D721Med (cell line): ENCODE results near the gene PRSS22.

Experiments
- DNase-seq: peaks from one replicate; pipeline ENCODE4 v3.0.0; 2011; ENCODE audit warnings: low spot score; ENCODE audit not compliant: insufficient read length
- FAIRE-seq: peaks from 2 replicates; lab custom pipeline; 2011; peaks lifted over from hg19 to GRCh38; lab: Jason Lieb, UNC
- TF ChIP-seq, protein P1 (sequence below): IDR thresholded peaks from 2 replicates; pipeline ENCODE4 v1.5.1; 2012; ENCODE audit warnings: mild to moderate bottlenecking, control low read depth; ENCODE audit not compliant: insufficient read depth; ENCODE audit errors: missing control alignments

Gene PRSS22

DNA sequence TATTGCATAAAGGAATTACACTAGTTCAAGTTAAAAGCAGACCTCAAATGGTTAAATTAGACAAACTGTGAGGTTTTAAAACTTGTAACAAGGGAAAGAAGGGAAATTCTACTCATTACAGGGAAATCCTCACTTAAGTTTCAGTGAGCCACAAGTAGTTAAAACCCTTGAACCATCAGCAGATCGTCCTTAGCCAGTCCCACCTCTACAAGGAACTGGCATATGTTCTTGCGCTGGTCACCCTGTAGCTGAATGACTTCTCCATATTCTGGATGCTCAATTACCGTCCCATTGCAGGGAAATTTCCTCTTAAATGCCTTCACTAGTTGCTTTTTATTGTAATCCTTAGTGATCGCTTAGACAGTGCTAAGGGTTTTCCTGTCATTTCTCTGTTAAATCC is 35.5 kb downstream of the PRSS22 start:
- TF ChIP-seq, protein P1, sequence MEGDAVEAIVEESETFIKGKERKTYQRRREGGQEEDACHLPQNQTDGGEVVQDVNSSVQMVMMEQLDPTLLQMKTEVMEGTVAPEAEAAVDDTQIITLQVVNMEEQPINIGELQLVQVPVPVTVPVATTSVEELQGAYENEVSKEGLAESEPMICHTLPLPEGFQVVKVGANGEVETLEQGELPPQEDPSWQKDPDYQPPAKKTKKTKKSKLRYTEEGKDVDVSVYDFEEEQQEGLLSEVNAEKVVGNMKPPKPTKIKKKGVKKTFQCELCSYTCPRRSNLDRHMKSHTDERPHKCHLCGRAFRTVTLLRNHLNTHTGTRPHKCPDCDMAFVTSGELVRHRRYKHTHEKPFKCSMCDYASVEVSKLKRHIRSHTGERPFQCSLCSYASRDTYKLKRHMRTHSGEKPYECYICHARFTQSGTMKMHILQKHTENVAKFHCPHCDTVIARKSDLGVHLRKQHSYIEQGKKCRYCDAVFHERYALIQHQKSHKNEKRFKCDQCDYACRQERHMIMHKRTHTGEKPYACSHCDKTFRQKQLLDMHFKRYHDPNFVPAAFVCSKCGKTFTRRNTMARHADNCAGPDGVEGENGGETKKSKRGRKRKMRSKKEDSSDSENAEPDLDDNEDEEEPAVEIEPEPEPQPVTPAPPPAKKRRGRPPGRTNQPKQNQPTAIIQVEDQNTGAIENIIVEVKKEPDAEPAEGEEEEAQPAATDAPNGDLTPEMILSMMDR: no peak
- no peak for DNase-seq
- no peak for FAIRE-seq

- TF ChIP-seq, protein P1: no peak
- no peak for FAIRE-seq
- no peak for DNase-seq
Observed at GRCh38 chr16:2822158-2822495, 35.8 kb downstream of the PRSS22 start.

GRCh38 chr16:2821487-2822157 is 36.3 kb downstream of the PRSS22 start:
- TF ChIP-seq, protein P1: no peak
- DNase-seq (no peak), FAIRE-seq (no peak)

- DNase-seq (no peak), FAIRE-seq (no peak)
- TF ChIP-seq, protein P1: no peak
Observed at GRCh38 chr16:2820836-2821486, 37.0 kb downstream of the PRSS22 start.

DNA sequence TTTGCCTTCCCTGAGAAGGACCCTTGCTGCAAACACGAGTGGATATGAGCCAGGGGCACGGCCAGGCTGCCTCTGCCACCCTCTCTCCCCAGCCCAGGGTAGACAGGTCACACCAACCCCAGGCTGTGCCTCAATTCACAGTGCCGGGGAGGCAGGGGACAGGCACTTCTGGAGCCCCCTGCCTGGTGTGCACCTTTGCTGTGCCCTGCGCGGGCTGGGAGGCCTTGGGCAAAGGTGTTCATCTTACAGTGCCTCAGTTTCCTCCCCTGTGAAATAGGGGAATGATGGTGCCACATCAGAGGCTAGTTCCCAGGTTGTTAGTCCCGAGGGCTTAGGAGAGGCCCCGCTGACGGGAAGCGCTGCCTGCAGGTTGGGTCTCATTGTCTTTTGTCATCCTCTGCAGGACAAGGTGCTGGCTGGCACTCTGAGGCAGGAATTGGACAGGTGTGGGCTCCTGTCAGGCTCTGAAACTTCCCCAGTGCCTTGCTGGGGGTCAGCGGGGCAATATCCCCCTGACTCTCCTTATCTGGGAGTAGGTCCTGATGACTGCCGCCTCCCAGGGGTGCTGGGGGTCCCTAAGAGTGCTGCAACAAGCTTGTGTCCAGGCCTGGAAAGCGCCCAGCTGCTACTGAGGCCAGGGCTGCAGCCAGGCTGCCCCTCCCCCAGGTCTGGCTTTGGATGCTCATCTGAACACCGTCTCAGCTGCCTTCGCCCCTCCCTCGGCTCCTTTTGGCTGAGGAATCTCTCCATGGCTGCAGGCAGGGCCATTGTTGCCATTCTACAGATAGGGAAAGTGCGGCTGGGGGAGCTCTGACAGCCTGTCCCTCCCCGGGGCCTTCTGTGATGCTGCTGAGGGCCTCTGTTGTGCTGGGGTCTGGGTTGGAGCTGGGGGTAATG is 37.8 kb downstream of the PRSS22 start:
- TF ChIP-seq, protein P1: no peak
- DNase-seq: no peak
- no peak for FAIRE-seq

GRCh38 chr16:2819179-2819938 is 38.6 kb downstream of the PRSS22 start:
- TF ChIP-seq, protein P1: no peak
- no peak for FAIRE-seq
- DNase-seq: no peak
